Endometrial microvascular endothelial cells (primary cell): ENCODE results near the gene PCDHA1. TPM values are rescaled to one million over a fixed set of nuclear protein-coding genes. Genes with fewer than 3 reads are reported as not detected.
"Not testable (repeated sequence)": the region's sequence is repeated elsewhere in the genome, so short reads cannot be mapped to it uniquely, and the experiment has no call there.

ENCODE experiments used
- in situ Hi-C: cut with HindIII; loops from 2 replicates; pipeline ENCODE4 v1.10.0; 2017; ENCODE audit warnings: low sequenced_read_pairs, low pct_unique_long_range_greater_than_20kb; ENCODE audit errors: inconsistent ontology term
- total RNA-seq: library from RNA; depleted of rRNA; stranded (reverse); fragments of >200 nt; gene quantifications from one replicate; pipeline ENCODE4 v1.2.3, GENCODE V29; 2015; ENCODE audit errors: inconsistent ontology term

The PCDHA1 gene
- not detected for total RNA-seq

- in situ Hi-C loops: no loop called here
Measured at GRCh38 chr5:140785905-140786686, at the start of gene PCDHA1. Gene PCDHA1 (plus strand): TSS chr5:140786140.

- in situ Hi-C loops: no loop called here
Measured at GRCh38 chr5:140737486-140737885, 48.5 kb upstream of the PCDHA1 start.

- in situ Hi-C loops: no loop called here
Measured at GRCh38 chr5:140741967-140742366, 44.0 kb upstream of the PCDHA1 start.

GRCh38 chr5:140753561-140753960, 32.4 kb upstream of the PCDHA1 start:
- in situ Hi-C loops: no loop called here

GRCh38 chr5:140764177-140764973, 21.6 kb upstream of the PCDHA1 start:
- in situ Hi-C loops: no loop called here

GRCh38 chr5:140767444-140767843, 18.5 kb upstream of the PCDHA1 start:
- in situ Hi-C loops: no loop called here

- in situ Hi-C loops: no loop called here
Measured at GRCh38 chr5:140780512-140780911, 5.4 kb upstream of the PCDHA1 start.

GRCh38 chr5:140787422-140787821, 1.5 kb downstream of the PCDHA1 start:
- in situ Hi-C loops: not testable (repeated sequence)

GRCh38 chr5:140787849-140788504, 2.0 kb downstream of the PCDHA1 start:
- in situ Hi-C loops: not testable (repeated sequence)

- in situ Hi-C loops: no loop called here
Measured at GRCh38 chr5:140791089-140791488, 5.1 kb downstream of the PCDHA1 start.

- in situ Hi-C loops: no loop called here
Measured at GRCh38 chr5:140794595-140795258, 8.8 kb downstream of the PCDHA1 start, which contains the start of gene PCDHA2. Gene PCDHA2 (plus strand): TSS chr5:140794852.

GRCh38 chr5:140795259-140795641, 9.3 kb downstream of the PCDHA1 start:
- in situ Hi-C loops: no loop called here

- in situ Hi-C loops: not testable (repeated sequence)
Measured at GRCh38 chr5:140796072-140796717, 10.3 kb downstream of the PCDHA1 start.

GRCh38 chr5:140796718-140797095, 10.8 kb downstream of the PCDHA1 start:
- in situ Hi-C loops: no loop called here

GRCh38 chr5:140800816-140801493, 15.0 kb downstream of the PCDHA1 start, which contains the start of gene PCDHA3:
Gene PCDHA3 (plus strand): TSS chr5:140801057.
- in situ Hi-C loops: no loop called here

- in situ Hi-C loops: no loop called here
Measured at GRCh38 chr5:140801494-140801841, 15.5 kb downstream of the PCDHA1 start.

- in situ Hi-C loops: not testable (repeated sequence)
Measured at GRCh38 chr5:140802381-140802780, 16.4 kb downstream of the PCDHA1 start.

GRCh38 chr5:140802781-140803271, 16.9 kb downstream of the PCDHA1 start:
- in situ Hi-C loops: no loop called here
